ENCODE measurements around the gene QRICH2. TPM values are rescaled to one million over a fixed set of nuclear protein-coding genes. Genes with fewer than 3 reads are reported as not detected.
"Not testable (repeated sequence)": the region's sequence is repeated elsewhere in the genome, so short reads cannot be mapped to it uniquely, and the experiment has no call there.

Gene QRICH2
- total RNA-seq, 4 donors from 2014 or later, result 2.0 to 8.4 (median 5.2) TPM

- Histone ChIP-seq H3K4me3 (no peak overlapping the region), H3K27me3 (no peaks in the 10 kb centered on the region), H3K4me1 (peaks cover 0 to 31% (median 7%) of the 10 kb centered on the region in 4 donors), H3K9me3 (no peaks in the 10 kb centered on the region), H3K27ac (no peak overlapping the region), H3K36me3 (peaks cover 0 to 35% (median 3%) of the 10 kb centered on the region in 3 donors)
- no peak for TF ChIP-seq POLR2A (IDR thresholded peaks at IDR 0.05)
- 95 to 96% methylated on average over 5 of the region's 5 CpGs for WGBS, 2 donors
- DNase-seq (ENCODE audit: low spot score in 2 of 2), result no peak
Observed at GRCh38 chr17:76350463-76350862, 42.4 kb upstream of the QRICH2 start.

DNA sequence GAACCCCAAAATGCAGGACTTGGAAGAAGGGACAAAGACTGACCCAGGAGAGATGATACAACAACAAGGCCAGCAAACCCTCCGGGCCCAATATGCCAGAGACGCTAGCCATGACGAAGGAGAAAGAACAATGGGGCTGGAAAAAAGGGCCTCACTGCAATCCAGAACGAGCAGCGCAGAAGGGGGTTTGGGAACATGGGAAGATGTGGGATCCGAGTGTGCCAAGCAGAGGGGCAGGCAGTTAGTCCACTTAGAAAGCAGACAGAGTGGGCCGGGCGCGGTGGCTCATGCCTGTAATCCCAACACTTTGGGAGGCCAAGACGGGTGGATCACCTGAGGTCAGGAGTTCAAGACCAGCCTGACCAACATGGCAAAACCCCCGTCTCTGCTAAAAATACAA is 38.9 kb upstream of the QRICH2 start:
- not testable (repeated sequence) for DNase-seq (ENCODE audit: low spot score in 2 of 2)
- WGBS, 2 donors, result 92 to 93% methylated on average over 11 of the region's 11 CpGs

GRCh38 chr17:76345377-76345974 is 37.4 kb upstream of the QRICH2 start:
- no peak for DNase-seq (ENCODE audit: low spot score in 2 of 2)
- Histone ChIP-seq H3K36me3 (peaks cover 0 to 74% (median 3%) of the 10 kb centered on the region in 3 donors), H3K9me3 (no peaks in the 10 kb centered on the region), H3K27me3 (no peaks in the 10 kb centered on the region), H3K4me3 (no peak overlapping the region), H3K27ac (no peak overlapping the region), H3K4me1 (no peaks in the 10 kb centered on the region)
- WGBS, 2 donors, result 92 to 93% methylated on average over 14 of the region's 14 CpGs
- TF ChIP-seq EP300 (IDR thresholded peaks at IDR 0.05) (no peak), POLR2A (IDR thresholded peaks at IDR 0.05) (no peak)
- TF ChIP-seq, protein P1, sequence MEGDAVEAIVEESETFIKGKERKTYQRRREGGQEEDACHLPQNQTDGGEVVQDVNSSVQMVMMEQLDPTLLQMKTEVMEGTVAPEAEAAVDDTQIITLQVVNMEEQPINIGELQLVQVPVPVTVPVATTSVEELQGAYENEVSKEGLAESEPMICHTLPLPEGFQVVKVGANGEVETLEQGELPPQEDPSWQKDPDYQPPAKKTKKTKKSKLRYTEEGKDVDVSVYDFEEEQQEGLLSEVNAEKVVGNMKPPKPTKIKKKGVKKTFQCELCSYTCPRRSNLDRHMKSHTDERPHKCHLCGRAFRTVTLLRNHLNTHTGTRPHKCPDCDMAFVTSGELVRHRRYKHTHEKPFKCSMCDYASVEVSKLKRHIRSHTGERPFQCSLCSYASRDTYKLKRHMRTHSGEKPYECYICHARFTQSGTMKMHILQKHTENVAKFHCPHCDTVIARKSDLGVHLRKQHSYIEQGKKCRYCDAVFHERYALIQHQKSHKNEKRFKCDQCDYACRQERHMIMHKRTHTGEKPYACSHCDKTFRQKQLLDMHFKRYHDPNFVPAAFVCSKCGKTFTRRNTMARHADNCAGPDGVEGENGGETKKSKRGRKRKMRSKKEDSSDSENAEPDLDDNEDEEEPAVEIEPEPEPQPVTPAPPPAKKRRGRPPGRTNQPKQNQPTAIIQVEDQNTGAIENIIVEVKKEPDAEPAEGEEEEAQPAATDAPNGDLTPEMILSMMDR (IDR thresholded peaks at IDR 0.05), result no peak

More for the DNA sequence above, 38.9 kb upstream of the QRICH2 start:
- H3K9me3 ChIP-seq, H3K4me3 ChIP-seq, H3K27ac ChIP-seq, H3K27me3 ChIP-seq: not testable (repeated sequence)
- Histone ChIP-seq H3K36me3 (peaks cover 0 to 69% (median 3%) of the 10 kb centered on the region in 3 donors), H3K4me1 (peaks cover 0 to 13% (median 2%) of the 10 kb centered on the region in 4 donors)

GRCh38 chr17:76343106-76343505 is 35.0 kb upstream of the QRICH2 start:
- no peak for TF ChIP-seq EP300 (IDR thresholded peaks at IDR 0.05)
- TF ChIP-seq POLR2A (IDR thresholded peaks at IDR 0.05), result no peak
- TF ChIP-seq, protein P1 (IDR thresholded peaks at IDR 0.05), result no peak
- Histone ChIP-seq H3K27ac (no peak overlapping the region), H3K4me1 (peaks cover 0 to 1% (median 0%) of the 10 kb centered on the region in 4 donors), H3K9me3 (no peaks in the 10 kb centered on the region), H3K4me3 (no peak overlapping the region), H3K27me3 (no peaks in the 10 kb centered on the region), H3K36me3 (peaks cover 0 to 68% (median 3%) of the 10 kb centered on the region in 3 donors)
- no peak for DNase-seq (ENCODE audit: low spot score in 2 of 2)
- WGBS, 2 donors, result 91 to 94% methylated on average over 7 of the region's 7 CpGs

DNA sequence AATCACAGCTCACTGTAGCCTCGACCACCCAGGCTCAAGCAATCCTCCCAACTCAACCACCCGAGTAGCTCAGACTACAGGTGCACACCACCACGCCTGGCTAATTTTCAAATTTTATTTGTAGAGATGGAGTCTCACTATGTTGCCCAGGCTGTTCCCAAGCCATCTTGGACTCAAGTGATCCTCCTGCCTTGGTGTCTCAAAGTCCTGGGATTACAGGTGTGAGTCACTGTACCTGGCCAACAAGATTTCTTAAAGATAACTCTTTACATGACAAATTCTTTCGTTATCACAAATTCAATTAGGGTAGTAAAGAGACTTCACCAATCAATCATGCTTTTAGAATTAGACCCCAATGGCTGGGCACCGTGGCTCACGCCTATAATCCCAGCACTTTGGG is 33.2 kb upstream of the QRICH2 start:
- Histone ChIP-seq H3K4me3 (no peak overlapping the region), H3K27ac (no peak overlapping the region), H3K36me3 (peaks cover 0 to 50% (median 0%) of the 10 kb centered on the region in 3 donors), H3K9me3 (no peaks in the 10 kb centered on the region), H3K27me3 (no peaks in the 10 kb centered on the region), H3K4me1 (peaks cover 0 to 4% (median 0%) of the 10 kb centered on the region in 4 donors)
- no peak for TF ChIP-seq EP300 (IDR thresholded peaks at IDR 0.05)
- no peak for DNase-seq (ENCODE audit: low spot score in 2 of 2)
- WGBS, 2 donors, result 94 to 98% methylated on average over 6 of the region's 6 CpGs

- peaks cover 0 to 16% (median 0%) of the 10 kb centered on the region in 4 donors for H3K4me1 ChIP-seq
- 85 to 92% methylated on average over 6 of the region's 6 CpGs for WGBS, 2 donors
- TF ChIP-seq POLR2A (IDR thresholded peaks at IDR 0.05) (no peak), EP300 (IDR thresholded peaks at IDR 0.05) (no peak)
- TF ChIP-seq, protein P1 (IDR thresholded peaks at IDR 0.05), result no peak
- no peak for DNase-seq (ENCODE audit: low spot score in 2 of 2)
- peaks cover 0 to 12% (median 0%) of the 10 kb centered on the region in 3 donors for H3K36me3 ChIP-seq
- H3K27me3 ChIP-seq, result no peaks in the 10 kb centered on the region
- no peak overlapping the region for H3K27ac ChIP-seq
- no peak overlapping the region for H3K4me3 ChIP-seq
- H3K9me3 ChIP-seq, result no peaks in the 10 kb centered on the region
Observed at GRCh38 chr17:76337413-76337777, 29.3 kb upstream of the QRICH2 start.

Data from tibial nerve (tissue), 4 donors.